ENCODE data around the gene DENND1A.

DENND1A gene

GRCh38 chr9:123380852-123381705 is 548.8 kb downstream of the DENND1A start:
- DNase-seq: peak in 1 of 14 donors; percentile 21

GRCh38 chr9:123378956-123379660 is 550.8 kb downstream of the DENND1A start:
- no peak for DNase-seq

- peak in 1 of 14 donors; percentile 34 for DNase-seq
Measured at GRCh38 chr9:123378025-123378424, 551.9 kb downstream of the DENND1A start.

GRCh38 chr9:123377211-123377971 is 552.5 kb downstream of the DENND1A start:
- no peak for DNase-seq

GRCh38 chr9:123376218-123377071 is 553.5 kb downstream of the DENND1A start:
- DNase-seq: no peak

GRCh38 chr9:123375469-123376132 is 554.3 kb downstream of the DENND1A start:
- DNase-seq: no peak

GRCh38 chr9:123373946-123374345 is 556.0 kb downstream of the DENND1A start:
- DNase-seq: no peak

- DNase-seq: no peak
Measured at GRCh38 chr9:123373447-123373923, 556.4 kb downstream of the DENND1A start.

GRCh38 chr9:123372766-123373446 is 557.0 kb downstream of the DENND1A start:
- no peak for DNase-seq

- DNase-seq: no peak
Measured at GRCh38 chr9:123371805-123372590, 557.9 kb downstream of the DENND1A start.

GRCh38 chr9:123371228-123371584 is 558.7 kb downstream of the DENND1A start:
- no peak for DNase-seq

GRCh38 chr9:123370526-123371227 is 559.2 kb downstream of the DENND1A start:
- no peak for DNase-seq

GRCh38 chr9:123370108-123370507 is 559.8 kb downstream of the DENND1A start:
- DNase-seq: no peak

- DNase-seq: no peak
Measured at GRCh38 chr9:123369296-123369695, 560.6 kb downstream of the DENND1A start.

- DNase-seq: peak in 5 of 14 donors; percentile 15 to 78 (median 26)
Measured at GRCh38 chr9:123368536-123369153, 561.3 kb downstream of the DENND1A start.

- no peak for DNase-seq
Measured at GRCh38 chr9:123368023-123368422, 561.9 kb downstream of the DENND1A start.

- DNase-seq: no peak
Measured at GRCh38 chr9:123365881-123366528, 563.9 kb downstream of the DENND1A start.

GRCh38 chr9:123365287-123365880 is 564.5 kb downstream of the DENND1A start:
- no peak for DNase-seq

All from C1 segment of cervical spinal cord (tissue), 14 donors.